ENCODE measurements around the gene TAC3.

The TAC3 gene

DNA sequence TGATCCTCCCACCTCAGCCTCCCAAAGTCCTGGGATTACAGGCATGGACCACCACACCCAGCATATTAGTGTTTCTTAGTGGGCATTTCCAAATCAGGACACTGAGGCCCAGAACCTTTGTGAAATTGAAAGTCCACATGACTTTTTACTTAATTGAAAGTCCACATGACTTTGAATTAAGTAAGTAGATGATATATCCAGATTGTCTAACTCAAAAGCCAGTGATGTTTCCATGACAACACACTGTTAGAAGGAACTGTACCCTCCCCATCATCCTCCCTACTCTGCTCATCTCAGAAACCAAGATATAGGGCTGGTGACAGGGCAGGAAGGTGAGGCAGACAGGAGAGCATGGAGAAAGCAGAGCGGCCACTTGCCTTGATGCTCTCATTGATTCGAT is 26.4 kb upstream of the TAC3 start:
- H2BK15ac ChIP-seq (replicated peaks; ENCODE audit: low read depth), result no peak overlapping the region
- no peaks in the 10 kb centered on the region for H3K27me3 ChIP-seq (ENCODE audit: insufficient read depth, low read length, poor library complexity)
- H3K9ac ChIP-seq (ENCODE audit: low read length), result no peak overlapping the region
- H3K56ac ChIP-seq (ENCODE audit: low read length), result no peak overlapping the region
- no peak overlapping the region for H3K27ac ChIP-seq (ENCODE audit: low read depth, low read length)
- no peak overlapping the region for H3K18ac ChIP-seq (ENCODE audit: low read length)
- WGBS (ENCODE audit: extremely low coverage, insufficient coverage, low lambda C conversion rate), result no CpG with 5 or more reads among the region's 2 CpGs
- no peak overlapping the region for H3K4me2 ChIP-seq (ENCODE audit: low read length)
- no peaks in the 10 kb centered on the region for H3K79me1 ChIP-seq (ENCODE audit: low read length)
- no peak overlapping the region for H2BK120ac ChIP-seq (ENCODE audit: low read depth, low read length)
- H4K5ac ChIP-seq (ENCODE audit: low read length), result no peak overlapping the region
- H3K4ac ChIP-seq (ENCODE audit: low read depth, low read length), result no peak overlapping the region
- no peak for DNase-seq
- no peaks in the 10 kb centered on the region for H3K79me2 ChIP-seq (ENCODE audit: control insufficient read depth, insufficient read depth, low read length)
- H2AK5ac ChIP-seq (ENCODE audit: low read length), result no peak overlapping the region
- no peak overlapping the region for H2BK5ac ChIP-seq (ENCODE audit: low read length)
- H3K4me3 ChIP-seq (ENCODE audit: low read length), result no peak overlapping the region
- no peaks in the 10 kb centered on the region for H3K36me3 ChIP-seq (ENCODE audit: control insufficient read depth, insufficient read depth, low read length)
- H3K23ac ChIP-seq (ENCODE audit: low read length), result no peak overlapping the region
- H4K8ac ChIP-seq (ENCODE audit: low read depth, low read length), result no peak overlapping the region
- no peaks in the 10 kb centered on the region for H3K4me1 ChIP-seq (ENCODE audit: control insufficient read depth, low read depth, low read length)

DNA sequence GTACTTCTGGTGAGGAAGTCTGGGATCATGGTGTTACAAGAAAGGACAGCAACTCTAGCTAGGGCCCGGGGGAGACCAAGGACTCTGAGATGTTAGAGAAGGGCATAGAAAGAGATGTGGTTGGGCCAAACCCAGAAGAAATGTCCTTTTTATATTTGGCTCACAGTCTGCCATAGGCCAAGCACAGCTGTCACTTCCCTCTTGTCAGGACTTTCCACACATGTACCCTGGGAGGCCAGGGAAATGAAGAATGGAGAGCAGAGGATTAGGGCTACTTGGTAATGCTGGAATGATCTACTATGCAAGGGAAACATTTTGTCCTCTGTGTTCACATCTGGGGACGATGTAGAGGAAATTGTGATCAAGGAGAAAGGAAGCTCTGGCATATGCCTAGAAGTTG is 24.4 kb upstream of the TAC3 start:
- no peaks in the 10 kb centered on the region for H3K79me2 ChIP-seq (ENCODE audit: control insufficient read depth, insufficient read depth, low read length)
- H4K8ac ChIP-seq (ENCODE audit: low read depth, low read length), result no peak overlapping the region
- no peak overlapping the region for H2BK15ac ChIP-seq (replicated peaks; ENCODE audit: low read depth)
- no peak overlapping the region for H3K27ac ChIP-seq (ENCODE audit: low read depth, low read length)
- H3K27me3 ChIP-seq (ENCODE audit: insufficient read depth, low read length, poor library complexity), result no peaks in the 10 kb centered on the region
- no peaks in the 10 kb centered on the region for H3K36me3 ChIP-seq (ENCODE audit: control insufficient read depth, insufficient read depth, low read length)
- no peak overlapping the region for H3K18ac ChIP-seq (ENCODE audit: low read length)
- H3K4me3 ChIP-seq (ENCODE audit: low read length), result no peak overlapping the region
- H2BK120ac ChIP-seq (ENCODE audit: low read depth, low read length), result no peak overlapping the region
- no peak overlapping the region for H4K5ac ChIP-seq (ENCODE audit: low read length)
- no peak overlapping the region for H2AK5ac ChIP-seq (ENCODE audit: low read length)
- H3K56ac ChIP-seq (ENCODE audit: low read length), result no peak overlapping the region
- no peak overlapping the region for H2BK5ac ChIP-seq (ENCODE audit: low read length)
- H3K4me1 ChIP-seq (ENCODE audit: control insufficient read depth, low read depth, low read length), result no peaks in the 10 kb centered on the region
- no peak overlapping the region for H3K9ac ChIP-seq (ENCODE audit: low read length)
- no peak overlapping the region for H3K23ac ChIP-seq (ENCODE audit: low read length)
- WGBS (ENCODE audit: extremely low coverage, insufficient coverage, low lambda C conversion rate), result no CpG with 5 or more reads among the region's 2 CpGs
- no peak overlapping the region for H3K4me2 ChIP-seq (ENCODE audit: low read length)
- H3K4ac ChIP-seq (ENCODE audit: low read depth, low read length), result no peak overlapping the region
- DNase-seq, result no peak
- H3K79me1 ChIP-seq (ENCODE audit: low read length), result no peaks in the 10 kb centered on the region

DNA sequence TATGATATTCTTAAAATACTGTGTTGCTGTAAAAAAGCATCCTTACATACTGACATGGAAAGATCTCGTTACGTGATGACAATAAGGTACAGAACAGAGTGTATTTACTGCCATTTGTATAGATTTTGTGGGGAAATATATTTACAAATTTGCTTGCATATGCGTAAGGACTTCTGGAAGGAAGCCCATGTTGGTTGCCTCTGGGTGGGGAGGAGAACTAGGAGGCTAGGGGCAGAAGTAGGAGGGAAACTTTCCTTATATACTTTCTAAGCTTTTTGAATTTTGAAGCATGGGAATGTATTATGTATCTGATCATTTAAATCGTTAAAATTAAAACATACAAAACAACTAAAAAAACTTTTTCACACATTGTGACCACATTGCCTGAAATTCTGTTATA is 23.9 kb upstream of the TAC3 start:
- no peak overlapping the region for H2BK120ac ChIP-seq (ENCODE audit: low read depth, low read length)
- no CpG with 5 or more reads among the region's 4 CpGs for WGBS (ENCODE audit: extremely low coverage, insufficient coverage, low lambda C conversion rate)
- no peaks in the 10 kb centered on the region for H3K79me2 ChIP-seq (ENCODE audit: control insufficient read depth, insufficient read depth, low read length)

DNA sequence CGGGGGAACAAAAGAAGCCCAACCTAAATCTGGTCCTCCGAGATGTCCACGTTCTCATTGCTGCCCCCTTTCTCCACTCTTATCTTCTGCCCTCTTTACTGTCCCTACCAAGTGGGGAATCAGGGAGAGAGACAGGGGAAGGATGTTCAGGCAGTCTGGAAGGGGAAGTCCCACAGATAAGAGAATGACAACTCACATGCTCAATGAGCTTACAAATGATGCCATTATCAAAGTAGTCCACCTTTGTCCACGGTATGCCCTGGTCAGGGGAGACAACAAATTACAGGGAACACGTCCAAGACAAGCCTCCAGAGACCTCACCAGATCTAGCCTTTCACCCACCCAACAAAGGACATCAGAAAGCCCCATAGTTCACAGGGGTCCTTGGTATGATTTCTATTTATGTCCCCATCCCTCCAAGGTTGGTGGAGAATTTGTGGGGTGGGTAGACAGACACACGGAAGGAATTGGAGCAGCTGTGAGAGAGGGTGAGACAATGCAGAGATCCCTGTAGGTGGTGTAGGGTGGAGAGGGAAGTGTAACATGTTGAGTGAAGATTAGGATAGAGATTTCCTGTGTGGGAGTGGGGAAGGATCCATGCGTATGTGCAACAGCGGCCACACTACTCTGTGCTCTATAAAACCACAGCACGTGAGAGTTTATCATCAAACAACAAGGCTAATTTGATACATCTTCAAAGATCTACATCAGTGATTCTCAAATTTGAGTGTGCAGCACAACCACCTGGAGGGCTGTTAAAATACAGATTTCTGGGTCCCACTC is 22.9 kb upstream of the TAC3 start:
- H2BK5ac ChIP-seq (ENCODE audit: low read length), result no peak overlapping the region
- H3K4me3 ChIP-seq (ENCODE audit: low read length), result no peak overlapping the region
- DNase-seq, result no peak

More for the DNA sequence above, 23.9 kb upstream of the TAC3 start:
- no peak overlapping the region for H3K23ac ChIP-seq (ENCODE audit: low read length)
- no peak overlapping the region for H2BK5ac ChIP-seq (ENCODE audit: low read length)
- H3K79me1 ChIP-seq (ENCODE audit: low read length), result no peaks in the 10 kb centered on the region
- H4K8ac ChIP-seq (ENCODE audit: low read depth, low read length), result no peak overlapping the region
- H3K56ac ChIP-seq (ENCODE audit: low read length), result no peak overlapping the region
- no peak overlapping the region for H3K4ac ChIP-seq (ENCODE audit: low read depth, low read length)
- no peaks in the 10 kb centered on the region for H3K27me3 ChIP-seq (ENCODE audit: insufficient read depth, low read length, poor library complexity)
- no peak overlapping the region for H2BK15ac ChIP-seq (replicated peaks; ENCODE audit: low read depth)
- H3K4me2 ChIP-seq (ENCODE audit: low read length), result no peak overlapping the region
- no peak overlapping the region for H4K5ac ChIP-seq (ENCODE audit: low read length)
- no peak overlapping the region for H3K9ac ChIP-seq (ENCODE audit: low read length)
- H3K27ac ChIP-seq (ENCODE audit: low read depth, low read length), result no peak overlapping the region
- H3K18ac ChIP-seq (ENCODE audit: low read length), result no peak overlapping the region
- DNase-seq, result no peak
- no peaks in the 10 kb centered on the region for H3K36me3 ChIP-seq (ENCODE audit: control insufficient read depth, insufficient read depth, low read length)
- H3K4me1 ChIP-seq (ENCODE audit: control insufficient read depth, low read depth, low read length), result no peaks in the 10 kb centered on the region
- H2AK5ac ChIP-seq (ENCODE audit: low read length), result no peak overlapping the region
- no peak overlapping the region for H3K4me3 ChIP-seq (ENCODE audit: low read length)

DNA sequence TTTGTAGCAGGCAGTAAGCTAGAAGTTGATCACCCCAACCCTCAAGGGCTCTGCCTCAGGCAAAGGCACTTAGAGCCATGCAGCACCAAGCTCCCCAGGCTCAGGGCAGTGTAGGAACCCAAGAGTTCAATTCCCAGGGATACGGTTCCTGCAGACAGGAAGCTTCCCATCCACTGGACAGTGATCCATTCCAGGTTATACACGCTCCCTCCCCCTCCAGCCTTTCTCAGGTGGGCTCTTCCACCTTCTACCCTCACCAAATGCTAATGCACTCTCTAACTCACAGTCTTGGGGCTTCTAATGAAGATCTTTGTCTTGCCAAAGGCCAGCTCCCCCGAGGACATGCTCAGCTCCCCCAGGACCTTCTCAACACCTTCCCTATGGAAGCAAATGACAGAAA is 20.9 kb upstream of the TAC3 start:
- Histone ChIP-seq H3K36me3 (ENCODE audit: control insufficient read depth, insufficient read depth, low read length) (no peaks in the 10 kb centered on the region), H4K5ac (ENCODE audit: low read length) (no peak overlapping the region), H3K4me1 (ENCODE audit: control insufficient read depth, low read depth, low read length) (no peaks in the 10 kb centered on the region), H3K4ac (ENCODE audit: low read depth, low read length) (no peak overlapping the region), H3K4me3 (ENCODE audit: low read length) (no peak overlapping the region), H2BK120ac (ENCODE audit: low read depth, low read length) (no peak overlapping the region), H3K23ac (ENCODE audit: low read length) (no peak overlapping the region), H3K18ac (ENCODE audit: low read length) (no peak overlapping the region), H3K4me2 (ENCODE audit: low read length) (no peak overlapping the region), H3K27ac (ENCODE audit: low read depth, low read length) (no peak overlapping the region), H2AK5ac (ENCODE audit: low read length) (no peak overlapping the region), H4K8ac (ENCODE audit: low read depth, low read length) (no peak overlapping the region), H2BK5ac (ENCODE audit: low read length) (no peak overlapping the region), H3K27me3 (ENCODE audit: insufficient read depth, low read length, poor library complexity) (no peaks in the 10 kb centered on the region), H3K56ac (ENCODE audit: low read length) (no peak overlapping the region), H3K79me1 (ENCODE audit: low read length) (no peaks in the 10 kb centered on the region), H3K9ac (ENCODE audit: low read length) (no peak overlapping the region), H3K79me2 (ENCODE audit: control insufficient read depth, insufficient read depth, low read length) (no peaks in the 10 kb centered on the region), H2BK15ac (replicated peaks; ENCODE audit: low read depth) (no peak overlapping the region)
- no CpG with 5 or more reads among the region's 3 CpGs for WGBS (ENCODE audit: extremely low coverage, insufficient coverage, low lambda C conversion rate)
- DNase-seq, result no peak

More for the DNA sequence above, 22.9 kb upstream of the TAC3 start:
- Histone ChIP-seq H3K4me1 (ENCODE audit: control insufficient read depth, low read depth, low read length) (no peaks in the 10 kb centered on the region), H2AK5ac (ENCODE audit: low read length) (no peak overlapping the region), H4K8ac (ENCODE audit: low read depth, low read length) (no peak overlapping the region), H3K27me3 (ENCODE audit: insufficient read depth, low read length, poor library complexity) (no peaks in the 10 kb centered on the region), H3K79me1 (ENCODE audit: low read length) (no peaks in the 10 kb centered on the region), H3K18ac (ENCODE audit: low read length) (no peak overlapping the region), H2BK15ac (replicated peaks; ENCODE audit: low read depth) (no peak overlapping the region), H3K23ac (ENCODE audit: low read length) (no peak overlapping the region), H2BK120ac (ENCODE audit: low read depth, low read length) (no peak overlapping the region), H3K4me2 (ENCODE audit: low read length) (no peak overlapping the region), H3K9ac (ENCODE audit: low read length) (no peak overlapping the region), H4K5ac (ENCODE audit: low read length) (no peak overlapping the region), H3K79me2 (ENCODE audit: control insufficient read depth, insufficient read depth, low read length) (no peaks in the 10 kb centered on the region), H3K27ac (ENCODE audit: low read depth, low read length) (no peak overlapping the region), H3K4ac (ENCODE audit: low read depth, low read length) (no peak overlapping the region), H3K56ac (ENCODE audit: low read length) (no peak overlapping the region), H3K36me3 (ENCODE audit: control insufficient read depth, insufficient read depth, low read length) (no peaks in the 10 kb centered on the region)
- WGBS (ENCODE audit: extremely low coverage, insufficient coverage, low lambda C conversion rate), result no CpG with 5 or more reads among the region's 9 CpGs

DNA sequence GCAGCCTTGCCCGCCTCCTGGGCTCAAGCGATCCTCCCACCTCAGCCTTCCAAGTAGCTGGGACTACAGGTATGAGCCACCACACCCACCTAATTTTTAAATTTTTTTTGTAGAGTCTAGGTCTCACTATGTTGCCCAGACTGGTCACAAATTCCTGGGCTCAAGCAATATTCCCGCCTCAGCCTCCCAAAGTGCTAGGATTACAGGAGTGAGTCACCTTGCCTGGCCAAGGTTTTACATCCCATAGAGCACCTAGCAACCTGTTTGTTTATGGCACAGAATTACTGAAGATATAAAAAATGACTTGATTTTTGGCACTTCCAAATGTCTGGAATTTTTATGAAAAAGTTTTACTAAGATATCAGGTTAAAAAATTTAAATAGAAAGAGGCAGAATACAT is 17.1 kb upstream of the TAC3 start:
- Histone ChIP-seq H3K9ac (ENCODE audit: low read length) (no peak overlapping the region), H4K5ac (ENCODE audit: low read length) (no peak overlapping the region), H2AK5ac (ENCODE audit: low read length) (no peak overlapping the region), H3K79me1 (ENCODE audit: low read length) (no peaks in the 10 kb centered on the region), H3K23ac (ENCODE audit: low read length) (no peak overlapping the region), H3K4me2 (ENCODE audit: low read length) (no peak overlapping the region), H3K4me3 (ENCODE audit: low read length) (no peak overlapping the region), H2BK15ac (replicated peaks; ENCODE audit: low read depth) (no peak overlapping the region), H3K27ac (ENCODE audit: low read depth, low read length) (no peak overlapping the region), H3K4ac (ENCODE audit: low read depth, low read length) (no peak overlapping the region), H3K79me2 (ENCODE audit: control insufficient read depth, insufficient read depth, low read length) (no peaks in the 10 kb centered on the region), H3K27me3 (ENCODE audit: insufficient read depth, low read length, poor library complexity) (no peaks in the 10 kb centered on the region), H2BK5ac (ENCODE audit: low read length) (no peak overlapping the region), H2BK120ac (ENCODE audit: low read depth, low read length) (no peak overlapping the region), H3K56ac (ENCODE audit: low read length) (no peak overlapping the region), H3K4me1 (ENCODE audit: control insufficient read depth, low read depth, low read length) (no peaks in the 10 kb centered on the region), H3K18ac (ENCODE audit: low read length) (no peak overlapping the region), H3K36me3 (ENCODE audit: control insufficient read depth, insufficient read depth, low read length) (no peaks in the 10 kb centered on the region), H4K8ac (ENCODE audit: low read depth, low read length) (no peak overlapping the region)
- DNase-seq, result no peak
- WGBS (ENCODE audit: extremely low coverage, insufficient coverage, low lambda C conversion rate), result no CpG with 5 or more reads among the region's 3 CpGs
